H1 (cell line): ENCODE results near the gene PLCB4. TPM values are rescaled to one million over a fixed set of nuclear protein-coding genes. Genes with fewer than 3 reads are reported as not detected.

Source experiments
- CTCF ChIA-PET: fragments of 300-600 bp; sonication (Branson Sonifier 250); formaldehyde crosslinking; loops from one replicate; lab custom pipeline; 2021; ENCODE audit not compliant: partially characterized antibody; lab: Charles Lee
- POLR2A ChIA-PET: fragments of 300-600 bp; sonication (Branson Sonifier 250); formaldehyde crosslinking; loops from one replicate; lab custom pipeline; 2021; ENCODE audit warnings: inconsistent platforms; ENCODE audit not compliant: partially characterized antibody; lab: Charles Lee
- DNase-seq, 2 experiments: peaks; one replicate each; pipeline versions ENCODE4 v3.0.0 to v3.0.0-alpha.2; 2010 to 2022; ENCODE audit warnings: low spot score in 2 of 2, low read depth in 1 of 2, mixed read lengths in 1 of 2
- FAIRE-seq: peaks from 2 replicates; lab custom pipeline; 2011; peaks lifted over from hg19 to GRCh38; lab: Jason Lieb, UNC
- H2AFZ ChIP-seq: 2 replicates; pipeline ENCODE4 v1.8.1; 2012; ENCODE audit warnings: low read length, inconsistent platforms
- H2AK5ac ChIP-seq: 2 replicates; pipeline ENCODE4 v1.6.1; 2013; ENCODE audit warnings: low read depth, low read length
- H2BK120ac ChIP-seq: replicated peaks from 2 replicates; pipeline ENCODE3; 2013; ENCODE audit warnings: low read depth, low read length, inconsistent platforms
- H2BK12ac ChIP-seq: 2 replicates; pipeline ENCODE4 v1.6.1; 2013; ENCODE audit warnings: low read depth, low read length
- H2BK15ac ChIP-seq: 2 replicates; pipeline ENCODE4 v1.6.1; 2013; ENCODE audit warnings: low read length
- H2BK20ac ChIP-seq: 2 replicates; pipeline ENCODE4 v1.6.1; 2013; ENCODE audit warnings: low read length
- H2BK5ac ChIP-seq: 2 replicates; pipeline ENCODE4 v1.6.1; 2013; ENCODE audit warnings: low read depth, low read length
- H3K14ac ChIP-seq: 2 replicates; pipeline ENCODE4 v1.6.1; 2013; ENCODE audit warnings: inconsistent platforms; ENCODE audit not compliant: insufficient read length
- H3K18ac ChIP-seq: 2 replicates; pipeline ENCODE4 v1.6.1; 2013; ENCODE audit warnings: low read length; ENCODE audit errors: extremely low read depth
- H3K23ac ChIP-seq: 2 replicates; pipeline ENCODE4 v1.6.1; 2013; ENCODE audit warnings: inconsistent platforms; ENCODE audit not compliant: insufficient read length
- H3K23me2 ChIP-seq: 2 replicates; pipeline ENCODE4 v1.6.1; 2013; ENCODE audit warnings: low read depth, low read length
- H3K27ac ChIP-seq: 2 replicates; pipeline ENCODE4 v1.6.1; 2011; ENCODE audit warnings: low read depth, low read length, inconsistent platforms
- H3K27me3 ChIP-seq, 4 experiments: replicated peaks in 1 of 4; 1 replicate in 1 of 4; 2 replicates in 3 of 4; pipeline versions ENCODE4 v1.6.1 to v1.8.1; 2011 to 2013; ENCODE audit warnings: low read length in 3 of 4, mild to moderate bottlenecking in 3 of 4, inconsistent platforms in 2 of 4, mixed read lengths in 2 of 4, moderate library complexity in 1 of 4; ENCODE audit not compliant: control insufficient read depth in 3 of 4, insufficient read depth in 3 of 4; ENCODE audit errors: extremely low read depth in 1 of 4
- H3K36me3 ChIP-seq, 4 experiments: 2 replicates each; pipeline versions ENCODE4 v1.6.1 to v1.8.1; 2011 to 2013; ENCODE audit warnings: mild to moderate bottlenecking in 4 of 4, low read length in 3 of 4, moderate library complexity in 2 of 4, control low read depth in 1 of 4, inconsistent platforms in 1 of 4; ENCODE audit not compliant: insufficient read depth in 4 of 4, control insufficient read depth in 2 of 4
- H3K4ac ChIP-seq: replicated peaks from 2 replicates; pipeline ENCODE3; 2013; ENCODE audit warnings: low read length, low read depth, mixed read lengths, inconsistent platforms; ENCODE audit not compliant: insufficient read length
- H3K4me1 ChIP-seq, 4 experiments: replicated peaks in 1 of 4; 1 replicate in 1 of 4; 2 replicates in 3 of 4; pipeline versions ENCODE4 v1.6.1 to v1.8.1; 2011 to 2013; ENCODE audit warnings: low read length in 3 of 4, inconsistent platforms in 2 of 4, mixed read lengths in 1 of 4; ENCODE audit not compliant: insufficient read depth in 4 of 4, control insufficient read depth in 3 of 4
- H3K4me2 ChIP-seq, 2 experiments: 2 replicates each; pipeline versions ENCODE4 v1.6.1 to v1.8.1; 2011 to 2013; ENCODE audit warnings: low read depth in 2 of 2, low read length in 2 of 2, control low read depth in 1 of 2, inconsistent platforms in 1 of 2, mild to moderate bottlenecking in 1 of 2; ENCODE audit not compliant: insufficient read depth in 1 of 2
- H3K4me3 ChIP-seq, 4 experiments: fragments of 200-600, 300-600 bp in 1 of 4; sonication (generic), shearing (Covaris generic), sonication (Bioruptor Twin) in 1 of 4; 2 replicates each; pipeline versions ENCODE4 v1.5.1 to v1.8.1; 2011 to 2016; ENCODE audit warnings: low read length in 4 of 4, low read depth in 3 of 4, control low read depth in 2 of 4, inconsistent platforms in 2 of 4, mild to moderate bottlenecking in 2 of 4, mixed read lengths in 1 of 4, moderate library complexity in 1 of 4; ENCODE audit not compliant: insufficient read depth in 2 of 4; ENCODE audit errors: extremely low read depth in 1 of 4
- H3K56ac ChIP-seq: replicated peaks from 2 replicates; pipeline ENCODE3; 2013; ENCODE audit warnings: low read depth, mild to moderate bottlenecking, mixed read lengths, low read length, inconsistent platforms; ENCODE audit not compliant: insufficient read length
- H3K79me1 ChIP-seq: 2 replicates; pipeline ENCODE4 v1.6.1; 2013; ENCODE audit warnings: low read depth, low read length, control low read depth
- H3K79me2 ChIP-seq, 2 experiments: 2 replicates each; pipeline versions ENCODE4 v1.6.1 to v1.8.1; 2012 to 2013; ENCODE audit warnings: low read length in 2 of 2, mild to moderate bottlenecking in 2 of 2, inconsistent platforms in 1 of 2; ENCODE audit not compliant: insufficient read depth in 2 of 2, control insufficient read depth in 1 of 2
- H3K9ac ChIP-seq, 4 experiments: replicated peaks in 1 of 4; 1 replicate in 1 of 4; 2 replicates in 3 of 4; pipeline versions ENCODE4 v1.6.1 to v1.8.1; 2011 to 2013; ENCODE audit warnings: low read depth in 3 of 4, low read length in 3 of 4, control low read depth in 2 of 4, mild to moderate bottlenecking in 2 of 4, moderate library complexity in 2 of 4, inconsistent platforms in 1 of 4; ENCODE audit errors: extremely low read depth in 1 of 4
- H3K9me3 ChIP-seq, 2 experiments: 2 replicates each; pipeline versions ENCODE4 v1.6.1 to v1.8.1; 2012 to 2013; ENCODE audit warnings: mild to moderate bottlenecking in 2 of 2, moderate library complexity in 2 of 2, control low read depth in 1 of 2, inconsistent platforms in 1 of 2, low read depth in 1 of 2, low read length in 1 of 2, mixed read lengths in 1 of 2; ENCODE audit not compliant: insufficient read depth in 2 of 2
- H4K20me1 ChIP-seq, 2 experiments: replicated peaks in 1 of 2; 2 replicates each; pipeline versions ENCODE3 to v1.8.1; 2011 to 2013; ENCODE audit warnings: inconsistent platforms in 2 of 2, low read length in 2 of 2, mild to moderate bottlenecking in 1 of 2; ENCODE audit not compliant: insufficient read depth in 2 of 2, control insufficient read depth in 1 of 2
- H4K5ac ChIP-seq: 2 replicates; pipeline ENCODE4 v1.6.1; 2013; ENCODE audit warnings: low read length, low read depth, mixed read lengths, inconsistent platforms; ENCODE audit not compliant: insufficient read length
- H4K8ac ChIP-seq: 2 replicates; pipeline ENCODE4 v1.8.0; 2013; ENCODE audit warnings: mild to moderate bottlenecking, moderate library complexity, low read length, inconsistent platforms; ENCODE audit not compliant: insufficient read depth; ENCODE audit errors: extremely low read depth
- H4K91ac ChIP-seq: replicated peaks from 2 replicates; pipeline ENCODE3; 2013; ENCODE audit warnings: low read length, mixed read lengths, inconsistent platforms; ENCODE audit not compliant: insufficient read length
- ATF2 ChIP-seq: IDR thresholded peaks from 2 replicates; pipeline ENCODE4 v1.6.1; 2012; ENCODE audit warnings: low read length, inconsistent platforms
- CBX8 ChIP-seq: fragments of 300-800, 300-1000 bp; sonication (generic); IDR thresholded peaks from 2 replicates; pipeline ENCODE4 v1.7.1; 2016; ENCODE audit warnings: low read depth, low read length, borderline replicate concordance
- CTCF ChIP-seq, 3 experiments: IDR thresholded peaks; 1 replicate in 2 of 3; 2 replicates in 1 of 3; pipeline versions ENCODE4 v1.5.1 to v1.6.1; 2011; ENCODE audit warnings: low read length in 3 of 3, mild to moderate bottlenecking in 3 of 3, inconsistent platforms in 2 of 3, low read depth in 1 of 3, moderate library complexity in 1 of 3; ENCODE audit not compliant: insufficient read depth in 1 of 3; ENCODE audit errors: control extremely low read depth in 1 of 3
- JUN ChIP-seq: IDR thresholded peaks from 2 replicates; pipeline ENCODE4 v1.6.1; 2011; ENCODE audit warnings: low read depth, mild to moderate bottlenecking, improper control_type of control experiment, low read length
- RXRA ChIP-seq: IDR thresholded peaks from 2 replicates; pipeline ENCODE4 v1.6.1; 2011; ENCODE audit warnings: low read depth, mild to moderate bottlenecking, low read length, moderate library complexity; ENCODE audit not compliant: insufficient read depth
- SAP30 ChIP-seq: fragments of 300-600 bp; sonication (generic); IDR thresholded peaks from 2 replicates; pipeline ENCODE4 v1.7.1; 2012; ENCODE audit warnings: low read length, moderate library complexity, mild to moderate bottlenecking, inconsistent platforms; ENCODE audit not compliant: insufficient read depth, insufficient replicate concordance
- SP1 ChIP-seq: IDR thresholded peaks from 2 replicates; pipeline ENCODE4 v1.6.1; 2011; ENCODE audit warnings: low read depth, low read length
- TEAD4 ChIP-seq: IDR thresholded peaks from 2 replicates; pipeline ENCODE4 v1.6.1; 2012; ENCODE audit warnings: low read depth, low read length, inconsistent platforms, mixed read lengths
- YY1 ChIP-seq: IDR thresholded peaks from 2 replicates; pipeline ENCODE4 v1.6.1; 2011; ENCODE audit warnings: low read depth, mild to moderate bottlenecking, low read length
- ZNF274 ChIP-seq: IDR thresholded peaks from 2 replicates; pipeline ENCODE4 v1.7.0; 2012; ENCODE audit warnings: low read length, borderline replicate concordance; ENCODE audit errors: extremely low read depth
- WGBS, 2 experiments: shearing (Covaris generic) in 1 of 2; methylation state at CpG; one replicate each; pipeline versions ENCODE4 v1.1.6 to v1.1.7; 2013 to 2015; ENCODE audit warnings: low lambda C conversion rate in 2 of 2, mixed read lengths in 2 of 2, inconsistent platforms in 1 of 2, low coverage in 1 of 2, missing lambda C conversion rate in 1 of 2; ENCODE audit not compliant: insufficient replicate concordance in 2 of 2, insufficient coverage in 1 of 2, insufficient read length in 1 of 2; ENCODE audit errors: extremely low coverage in 1 of 2, missing lambda C conversion rate in 1 of 2; 5-methylcytosine and 5-hydroxymethylcytosine counted together
- polyA plus RNA-seq, 7 experiments: library from polyadenylated mRNA; depleted of rRNA in 3 of 7; stranded (reverse) in 5 of 7; unstranded in 2 of 7; fragments of >200 nt in 5 of 7; fragments of 200-250 nt in 2 of 7; gene quantifications; 1 replicate in 5 of 7; 2 replicates in 1 of 7; 4 replicates in 1 of 7; pipeline versions ENCODE4 v1.2.1 to v1.2.3, GENCODE V29; 2011 to 2013; ENCODE audit warnings: missing spikeins in 2 of 7, mixed read lengths in 2 of 7
- total RNA-seq: library from RNA; stranded (reverse); fragmentation: NEBNext Ultra II Directional; extraction: Animal tissue kit (Norgen Biotek cat#: 25700); gene quantifications from 2 replicates; pipeline ENCODE4 v1.2.1, GENCODE V29; 2021

The PLCB4 gene
- total and polyA plus RNA-seq, 2 of the 8 experiments (the other 6 are each of a cell fraction or from before 2014, with no cell fraction given), result 3.2 to 14.1 TPM

- Histone ChIP-seq H3K56ac (no peak overlapping the region), H4K91ac (no peak overlapping the region), H4K8ac (no peak overlapping the region), H3K9me3 (peaks cover 5 to 6% of the 10 kb centered on the region in 2 experiments; a peak in 1 of 4 replicates), H3K36me3 (peaks cover 0 to 2% (median 1%) of the 10 kb centered on the region in 4 experiments; a peak in 2 of 8 replicates), H3K9ac (no peak overlapping the region), H4K20me1 (no peaks in the 10 kb centered on the region), H3K18ac (no peak overlapping the region), H3K4me1 (no peaks in the 10 kb centered on the region), H3K27ac (no peak overlapping the region), H2BK20ac (no peak overlapping the region), H3K14ac (no peak overlapping the region), H2BK5ac (no peak overlapping the region), H3K4me2 (no peak overlapping the region), H2BK15ac (no peak overlapping the region), H3K23me2 (no peaks in the 10 kb centered on the region), H3K4ac (no peak overlapping the region), H3K27me3 (no peaks in the 10 kb centered on the region), H2AFZ (no peak overlapping the region), H2BK12ac (no peak overlapping the region), H3K4me3 (no peak overlapping the region), H3K79me2 (no peaks in the 10 kb centered on the region), H3K79me1 (no peaks in the 10 kb centered on the region; the same call in 1 of the 2 replicates), H2AK5ac (no peak overlapping the region), H2BK120ac (no peak overlapping the region), H3K23ac (no peak overlapping the region), H4K5ac (no peak overlapping the region)
- POLR2A ChIA-PET, result no interaction called here
- 94% methylated on average over 2 of the region's 2 CpGs; no CpG with 5 or more reads in 1 of the 2 experiments for WGBS, 2 experiments
- CTCF ChIA-PET, result interaction anchor here (0.5 to 0.8 kb wide), 2 partner anchors 10 to 308 kb away, joined by 3 to 4 read pairs; no protein-coding TSS in a partner anchor
- DNase-seq, result no peak
- no peak for FAIRE-seq
- TF ChIP-seq CBX8 (no peak), ZNF274 (no peak), CTCF (IDR thresholded peaks at IDR 0.05; ENCODE audit: control extremely low read depth in 1 of 3, insufficient read depth in 1 of 3, low read depth in 1 of 3, low read length in 3 of 3) (no peak), ATF2 (no peak), TEAD4 (no peak), RXRA (no peak), SP1 (no peak), JUN (no peak), SAP30 (no peak), YY1 (no peak)
Measured at GRCh38 chr20:9134346-9134745, 65.5 kb downstream of the PLCB4 start.
